GM21619 (cell line): ENCODE results near the gene ARHGEF16.

Experiments used
- ATAC-seq: cut with Tn5 transposase; IDR thresholded peaks from one replicate; pipeline ENCODE4 v1.9.1; 2021; ENCODE audit not compliant: unreplicated experiment

ARHGEF16 gene

GRCh38 chr1:3498986-3499385 is 44.5 kb downstream of the ARHGEF16 start:
- ATAC-seq, result no peak

GRCh38 chr1:3499611-3500010 is 45.1 kb downstream of the ARHGEF16 start:
- no peak for ATAC-seq

GRCh38 chr1:3500265-3500835 is 45.9 kb downstream of the ARHGEF16 start:
- no peak for ATAC-seq

GRCh38 chr1:3501437-3501836 is 47.0 kb downstream of the ARHGEF16 start:
- ATAC-seq, result no peak

- no peak for ATAC-seq
Observed at GRCh38 chr1:3501856-3502640, 47.6 kb downstream of the ARHGEF16 start.

GRCh38 chr1:3502641-3503524 is 48.4 kb downstream of the ARHGEF16 start:
- ATAC-seq, result no peak

- ATAC-seq, result no peak
Observed at GRCh38 chr1:3503525-3503886, 49.0 kb downstream of the ARHGEF16 start.

GRCh38 chr1:3504151-3504821 is 49.8 kb downstream of the ARHGEF16 start:
- no peak for ATAC-seq

- ATAC-seq, result no peak
Observed at GRCh38 chr1:3504822-3505153, 50.3 kb downstream of the ARHGEF16 start.

GRCh38 chr1:3505161-3505560 is 50.7 kb downstream of the ARHGEF16 start:
- ATAC-seq, result no peak

- ATAC-seq, result no peak
Observed at GRCh38 chr1:3506041-3506440, 51.6 kb downstream of the ARHGEF16 start.

- no peak for ATAC-seq
Observed at GRCh38 chr1:3506943-3507342, 52.5 kb downstream of the ARHGEF16 start.

GRCh38 chr1:3507636-3508275 is 53.3 kb downstream of the ARHGEF16 start:
- ATAC-seq, result no peak

GRCh38 chr1:3508757-3509415 is 54.4 kb downstream of the ARHGEF16 start:
- ATAC-seq, result no peak

- ATAC-seq, result no peak
Observed at GRCh38 chr1:3509721-3510120, 55.3 kb downstream of the ARHGEF16 start.

GRCh38 chr1:3510136-3510955 is 55.9 kb downstream of the ARHGEF16 start:
- ATAC-seq, result no peak

GRCh38 chr1:3510956-3511250 is 56.4 kb downstream of the ARHGEF16 start:
- ATAC-seq, result no peak

GRCh38 chr1:3511306-3511705 is 56.8 kb downstream of the ARHGEF16 start:
- ATAC-seq, result no peak

- ATAC-seq, result no peak
Observed at GRCh38 chr1:3511856-3512255, 57.4 kb downstream of the ARHGEF16 start.

GRCh38 chr1:3514404-3514803 is 59.9 kb downstream of the ARHGEF16 start:
- no peak for ATAC-seq
